MM.1S (cell line): ENCODE measurements around the gene OSBP2.

Source experiments
- DNase-seq: peaks from one replicate; pipeline ENCODE4 v3.0.0-alpha.2; 2015
- H2AFZ ChIP-seq: fragments of 300-600 bp; sonication (generic); 2 replicates; pipeline ENCODE4 v1.6.0; 2016; ENCODE audit warnings: antibody characterized with exemption, low read length
- H3F3A ChIP-seq: fragments of 300-600 bp; sonication (generic); 2 replicates; pipeline ENCODE4 v1.6.1; 2016; ENCODE audit warnings: mild to moderate bottlenecking, antibody characterized with exemption, low read length, moderate library complexity, mixed read lengths; ENCODE audit not compliant: insufficient read depth
- H3K27ac ChIP-seq: fragments of 300-600 bp; sonication (generic); 2 replicates; pipeline ENCODE4 v1.5.1; 2016; ENCODE audit warnings: mild to moderate bottlenecking, low read length
- H3K27me3 ChIP-seq: fragments of 300-600 bp; sonication (generic); replicated peaks from 2 replicates; pipeline ENCODE4 v1.6.0; 2016; ENCODE audit warnings: low read length; ENCODE audit not compliant: insufficient read depth
- H3K36me3 ChIP-seq: fragments of 300-600 bp; sonication (generic); replicated peaks from 2 replicates; pipeline ENCODE4 v1.6.1; 2016; ENCODE audit warnings: mild to moderate bottlenecking, low read length, mixed read lengths; ENCODE audit not compliant: insufficient read depth
- H3K4me1 ChIP-seq: fragments of 300-600 bp; sonication (generic); 2 replicates; pipeline ENCODE4 v1.6.1; 2016; ENCODE audit warnings: low read length, mixed read lengths
- H3K4me2 ChIP-seq: fragments of 300-600 bp; sonication (generic); 2 replicates; pipeline ENCODE4 v1.6.0; 2016; ENCODE audit warnings: low read depth, low read length
- H3K4me3 ChIP-seq: fragments of 300-600 bp; sonication (generic); 2 replicates; pipeline ENCODE4 v1.5.1; 2016; ENCODE audit warnings: low read length, mixed read lengths
- H3K79me2 ChIP-seq: fragments of 300-600 bp; sonication (generic); 2 replicates; pipeline ENCODE4 v1.6.1; 2016; ENCODE audit warnings: mixed run types, low read length, mixed read lengths
- H3K9ac ChIP-seq: fragments of 300-600 bp; sonication (generic); 2 replicates; pipeline ENCODE4 v1.6.1; 2016; ENCODE audit warnings: low read length, mixed read lengths
- H3K9me2 ChIP-seq: fragments of 300-600 bp; sonication (generic); replicated peaks from 2 replicates; pipeline ENCODE4 v1.6.1; 2016; ENCODE audit warnings: mild to moderate bottlenecking, low read length, mixed read lengths; ENCODE audit not compliant: insufficient read depth
- H3K9me3 ChIP-seq: fragments of 300-600 bp; sonication (generic); replicated peaks from 2 replicates; pipeline ENCODE4 v1.6.1; 2016; ENCODE audit warnings: mild to moderate bottlenecking, low read length, mixed read lengths; ENCODE audit not compliant: insufficient read depth
- H4K20me1 ChIP-seq: fragments of 300-600 bp; sonication (generic); 2 replicates; pipeline ENCODE4 v1.6.1; 2016; ENCODE audit warnings: mild to moderate bottlenecking, low read length, moderate library complexity, mixed read lengths; ENCODE audit not compliant: insufficient read depth
- EZH2 ChIP-seq: fragments of 300-600 bp; sonication (generic); optimal IDR thresholded peaks from 2 replicates; pipeline ENCODE3; 2017; ENCODE audit warnings: low read depth, mild to moderate bottlenecking, antibody characterized with exemption, low read length, mixed read lengths
- EZH2phosphoT487 ChIP-seq: fragments of 300-600 bp; sonication (generic); IDR thresholded peaks from 2 replicates; pipeline ENCODE4 v1.6.1; 2018; ENCODE audit warnings: antibody characterized with exemption, low read length
- TF ChIP-seq, protein P1 (sequence below): fragments of 300-600 bp; sonication (generic); IDR thresholded peaks from 2 replicates; pipeline ENCODE4 v1.5.1; 2016; ENCODE audit warnings: antibody characterized with exemption, low read length, mixed read lengths

OSBP2 gene

DNA sequence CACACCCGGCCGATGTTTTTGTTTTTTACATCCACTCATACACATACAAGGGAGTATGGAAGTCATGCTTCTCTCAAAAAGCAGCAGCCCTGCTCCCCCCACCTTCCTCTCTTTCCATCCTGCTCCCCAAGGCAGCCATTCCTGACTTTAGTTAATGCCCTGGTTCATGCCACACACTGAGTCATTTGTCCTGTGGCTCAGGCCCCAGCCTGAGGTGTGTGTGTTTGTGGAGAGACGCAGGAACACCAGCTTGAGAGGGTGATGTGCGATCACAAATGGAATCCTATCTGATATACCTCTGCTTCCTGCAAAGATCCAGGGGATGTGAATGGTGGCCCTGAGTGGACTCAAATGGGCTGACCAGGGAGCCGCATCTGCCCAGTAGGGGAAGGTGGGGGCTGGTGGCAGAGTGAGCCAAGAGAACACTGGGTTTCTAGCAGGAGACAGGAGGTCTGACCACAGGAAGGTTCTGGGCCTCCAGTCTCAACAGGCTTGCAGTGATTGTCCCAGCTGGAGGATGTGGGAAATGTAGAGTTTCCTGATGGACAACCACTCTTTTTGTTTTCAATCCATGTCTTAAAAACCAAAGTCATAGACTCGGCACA is 86.7 kb downstream of the OSBP2 start:
- H2AFZ ChIP-seq, result no peak overlapping the region
- no peak overlapping the region for H3K27ac ChIP-seq
- H4K20me1 ChIP-seq, result no peaks in the 10 kb centered on the region
- no peaks in the 10 kb centered on the region for H3K36me3 ChIP-seq
- H3K79me2 ChIP-seq, result no peaks in the 10 kb centered on the region
- H3K4me1 ChIP-seq, result no peaks in the 10 kb centered on the region
- H3F3A ChIP-seq, result no peaks in the 10 kb centered on the region
- no peak overlapping the region for H3K4me3 ChIP-seq
- no peaks in the 10 kb centered on the region for H3K9me2 ChIP-seq
- no peaks in the 10 kb centered on the region for H3K9me3 ChIP-seq
- DNase-seq, result no peak
- no peak overlapping the region for H3K9ac ChIP-seq
- no peak overlapping the region for H3K4me2 ChIP-seq
- no peak for TF ChIP-seq EZH2
- H3K27me3 ChIP-seq, result no peaks in the 10 kb centered on the region

DNA sequence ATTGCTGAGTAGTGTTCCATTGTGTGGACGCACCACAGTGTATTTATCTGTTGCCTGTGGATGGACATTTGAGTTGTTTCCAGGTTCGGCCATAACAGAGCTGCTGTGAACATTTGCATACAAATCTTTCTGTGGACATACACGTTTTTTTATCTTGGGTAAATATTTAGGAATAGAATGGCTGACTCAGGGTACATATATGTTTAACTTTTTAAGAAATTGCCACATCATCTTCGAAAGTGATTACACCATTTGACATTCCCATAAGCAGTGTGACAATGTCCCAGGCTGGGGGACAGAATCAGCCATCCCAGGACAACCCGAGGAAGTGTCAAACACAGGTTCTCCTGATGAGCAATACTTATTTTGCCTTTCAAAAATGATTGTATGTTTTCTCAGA is 87.9 kb downstream of the OSBP2 start:
- Histone ChIP-seq H3K27ac (no peak overlapping the region), H3K4me2 (no peak overlapping the region)
- DNase-seq, result no peak

DNA sequence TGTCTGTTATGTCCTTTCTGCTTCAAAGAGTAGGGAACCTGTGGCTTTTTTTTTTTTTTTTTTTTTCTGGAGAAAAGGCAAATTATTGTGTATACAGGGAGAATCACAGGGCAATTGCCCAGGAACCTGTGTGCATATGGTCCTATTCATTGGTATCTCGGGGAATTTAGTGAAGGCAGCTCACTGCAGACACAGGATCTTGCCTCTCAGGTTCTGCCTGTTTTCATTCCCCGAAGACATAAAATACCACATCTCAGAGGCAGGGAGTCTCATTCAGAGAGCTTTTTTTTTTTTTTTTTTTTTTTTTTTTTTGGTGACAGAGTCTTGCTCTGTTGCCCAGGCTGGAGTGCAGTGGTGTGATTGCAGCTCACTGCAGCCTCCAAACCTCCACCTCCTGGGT is 88.3 kb downstream of the OSBP2 start:
- Histone ChIP-seq H3K79me2 (no peaks in the 10 kb centered on the region), H3K9me3 (no peaks in the 10 kb centered on the region), H3K4me1 (no peaks in the 10 kb centered on the region), H3K4me3 (no peak overlapping the region), H3K9ac (no peak overlapping the region), H3K9me2 (no peaks in the 10 kb centered on the region), H3K27ac (no peak overlapping the region), H3F3A (no peaks in the 10 kb centered on the region), H3K4me2 (no peak overlapping the region), H3K36me3 (no peaks in the 10 kb centered on the region), H2AFZ (no peak overlapping the region), H4K20me1 (no peaks in the 10 kb centered on the region), H3K27me3 (no peaks in the 10 kb centered on the region)
- DNase-seq, result no peak
- TF ChIP-seq, protein P1, sequence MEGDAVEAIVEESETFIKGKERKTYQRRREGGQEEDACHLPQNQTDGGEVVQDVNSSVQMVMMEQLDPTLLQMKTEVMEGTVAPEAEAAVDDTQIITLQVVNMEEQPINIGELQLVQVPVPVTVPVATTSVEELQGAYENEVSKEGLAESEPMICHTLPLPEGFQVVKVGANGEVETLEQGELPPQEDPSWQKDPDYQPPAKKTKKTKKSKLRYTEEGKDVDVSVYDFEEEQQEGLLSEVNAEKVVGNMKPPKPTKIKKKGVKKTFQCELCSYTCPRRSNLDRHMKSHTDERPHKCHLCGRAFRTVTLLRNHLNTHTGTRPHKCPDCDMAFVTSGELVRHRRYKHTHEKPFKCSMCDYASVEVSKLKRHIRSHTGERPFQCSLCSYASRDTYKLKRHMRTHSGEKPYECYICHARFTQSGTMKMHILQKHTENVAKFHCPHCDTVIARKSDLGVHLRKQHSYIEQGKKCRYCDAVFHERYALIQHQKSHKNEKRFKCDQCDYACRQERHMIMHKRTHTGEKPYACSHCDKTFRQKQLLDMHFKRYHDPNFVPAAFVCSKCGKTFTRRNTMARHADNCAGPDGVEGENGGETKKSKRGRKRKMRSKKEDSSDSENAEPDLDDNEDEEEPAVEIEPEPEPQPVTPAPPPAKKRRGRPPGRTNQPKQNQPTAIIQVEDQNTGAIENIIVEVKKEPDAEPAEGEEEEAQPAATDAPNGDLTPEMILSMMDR, result no peak
- TF ChIP-seq EZH2 (no peak), EZH2phosphoT487 (no peak)

More for the DNA sequence above, 87.9 kb downstream of the OSBP2 start:
- no peak overlapping the region for H3K9ac ChIP-seq
- H3K9me2 ChIP-seq, result no peaks in the 10 kb centered on the region
- H3K36me3 ChIP-seq, result no peaks in the 10 kb centered on the region
- no peaks in the 10 kb centered on the region for H3F3A ChIP-seq
- no peaks in the 10 kb centered on the region for H3K9me3 ChIP-seq
- no peaks in the 10 kb centered on the region for H3K79me2 ChIP-seq
- H2AFZ ChIP-seq, result no peak overlapping the region
- H3K4me1 ChIP-seq, result no peaks in the 10 kb centered on the region
- H4K20me1 ChIP-seq, result no peaks in the 10 kb centered on the region
- no peaks in the 10 kb centered on the region for H3K27me3 ChIP-seq
- H3K4me3 ChIP-seq, result no peak overlapping the region
- TF ChIP-seq, protein P1, result no peak

DNA sequence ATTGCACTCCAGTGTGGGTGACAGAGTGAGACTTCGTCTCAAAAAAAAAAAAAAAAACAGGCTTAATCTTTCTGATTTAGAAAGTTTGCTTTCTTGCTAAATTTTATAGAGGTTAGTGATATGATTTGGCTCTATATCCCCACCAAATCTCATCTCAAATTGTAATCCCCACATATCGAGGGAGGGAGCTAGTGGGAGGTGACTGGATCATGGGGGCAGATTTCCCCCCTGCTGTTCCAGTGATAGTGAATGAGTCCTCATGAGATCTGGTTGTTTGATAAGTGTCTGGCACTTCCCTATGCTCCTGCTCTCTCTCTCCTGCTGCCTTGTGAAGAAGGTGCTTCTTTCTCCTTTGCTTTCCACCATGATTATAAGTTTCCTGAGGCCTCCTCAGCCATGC is 90.9 kb downstream of the OSBP2 start:
- TF ChIP-seq EZH2 (no peak), EZH2phosphoT487 (no peak)
- TF ChIP-seq, protein P1, result no peak
- no peaks in the 10 kb centered on the region for H3K9me3 ChIP-seq
- no peak for DNase-seq
- H3K4me2 ChIP-seq, result no peak overlapping the region
- H3K79me2 ChIP-seq, result no peaks in the 10 kb centered on the region
- H3K4me1 ChIP-seq, result no peaks in the 10 kb centered on the region
- no peak overlapping the region for H3K9ac ChIP-seq
- no peak overlapping the region for H3K4me3 ChIP-seq
- H3K27me3 ChIP-seq, result no peaks in the 10 kb centered on the region
- no peaks in the 10 kb centered on the region for H3F3A ChIP-seq
- no peaks in the 10 kb centered on the region for H3K36me3 ChIP-seq
- H4K20me1 ChIP-seq, result no peaks in the 10 kb centered on the region
- no peaks in the 10 kb centered on the region for H3K9me2 ChIP-seq
- no peak overlapping the region for H3K27ac ChIP-seq
- no peak overlapping the region for H2AFZ ChIP-seq
